HL-60 (cell line): ENCODE data around the gene KRT35.

Source experiments
- DNase-seq, 2 experiments: peaks; one replicate each; pipeline ENCODE4 v3.0.0-alpha.2; 2010 to 2020; ENCODE audit warnings: low read depth in 1 of 2, low spot score in 1 of 2
- H3K27ac ChIP-seq: fragments of 250-450 bp; sonication (Bioruptor Pico); replicated peaks from 2 replicates; pipeline ENCODE4 v1.5.1; 2020; ENCODE audit warnings: mild to moderate bottlenecking, moderate library complexity
- H3K27me3 ChIP-seq: fragments of 250-450 bp; sonication (Bioruptor Pico); 2 replicates; pipeline ENCODE4 v1.5.1; 2021; ENCODE audit warnings: mild to moderate bottlenecking, moderate library complexity; ENCODE audit not compliant: insufficient read depth, poor library complexity, severe bottlenecking
- H3K4me3 ChIP-seq: replicated peaks from 2 replicates; pipeline ENCODE4 v1.5.1; 2011; ENCODE audit warnings: mild to moderate bottlenecking, control low read depth, low read length; ENCODE audit not compliant: insufficient read depth
- CTCF ChIP-seq: IDR thresholded peaks from one replicate; pipeline ENCODE4 v1.5.1; 2011; ENCODE audit warnings: low read length, control low read depth, inconsistent platforms; ENCODE audit not compliant: insufficient read depth
- GABPA ChIP-seq: IDR thresholded peaks from 2 replicates; pipeline ENCODE4 v1.6.1; 2012; ENCODE audit warnings: low read depth
- POLR2AphosphoS5 ChIP-seq: IDR thresholded peaks from 2 replicates; pipeline ENCODE4 v1.6.1; 2012; ENCODE audit warnings: low read depth
- SPI1 ChIP-seq: IDR thresholded peaks from 2 replicates; pipeline ENCODE4 v1.6.1; 2012; ENCODE audit warnings: low read depth, mild to moderate bottlenecking, borderline replicate concordance
- TF ChIP-seq, protein P1 (sequence below): IDR thresholded peaks from 2 replicates; pipeline ENCODE4 v1.6.1; 2012; ENCODE audit warnings: low read depth; ENCODE audit not compliant: insufficient replicate concordance

The KRT35 gene

DNA sequence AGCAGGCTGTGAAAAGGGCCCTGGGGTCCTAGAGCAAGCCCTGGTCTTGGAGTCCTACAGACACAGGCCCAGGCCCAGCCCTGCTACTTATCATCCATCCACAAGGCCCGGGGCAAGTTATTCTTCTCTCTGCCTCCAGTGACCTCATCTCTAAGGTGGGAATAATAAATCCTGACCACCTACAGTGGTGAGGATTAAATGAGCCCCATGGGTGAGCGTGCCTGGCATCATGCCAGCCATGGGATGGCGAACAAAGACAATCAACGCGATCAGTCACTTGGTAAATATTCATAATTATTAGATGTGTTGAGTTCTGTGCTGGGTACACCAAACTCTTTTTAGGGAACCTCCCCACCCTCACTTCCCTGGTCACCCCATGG, 32.2 kb upstream of the KRT35 start:
- Histone ChIP-seq H3K27ac (no peak overlapping the region), H3K27me3 (no peaks in the 10 kb centered on the region), H3K4me3 (no peak overlapping the region)
- DNase-seq = no peak
- TF ChIP-seq CTCF (no peak), POLR2AphosphoS5 (no peak), SPI1 (no peak), GABPA (no peak)
- TF ChIP-seq, protein P1, sequence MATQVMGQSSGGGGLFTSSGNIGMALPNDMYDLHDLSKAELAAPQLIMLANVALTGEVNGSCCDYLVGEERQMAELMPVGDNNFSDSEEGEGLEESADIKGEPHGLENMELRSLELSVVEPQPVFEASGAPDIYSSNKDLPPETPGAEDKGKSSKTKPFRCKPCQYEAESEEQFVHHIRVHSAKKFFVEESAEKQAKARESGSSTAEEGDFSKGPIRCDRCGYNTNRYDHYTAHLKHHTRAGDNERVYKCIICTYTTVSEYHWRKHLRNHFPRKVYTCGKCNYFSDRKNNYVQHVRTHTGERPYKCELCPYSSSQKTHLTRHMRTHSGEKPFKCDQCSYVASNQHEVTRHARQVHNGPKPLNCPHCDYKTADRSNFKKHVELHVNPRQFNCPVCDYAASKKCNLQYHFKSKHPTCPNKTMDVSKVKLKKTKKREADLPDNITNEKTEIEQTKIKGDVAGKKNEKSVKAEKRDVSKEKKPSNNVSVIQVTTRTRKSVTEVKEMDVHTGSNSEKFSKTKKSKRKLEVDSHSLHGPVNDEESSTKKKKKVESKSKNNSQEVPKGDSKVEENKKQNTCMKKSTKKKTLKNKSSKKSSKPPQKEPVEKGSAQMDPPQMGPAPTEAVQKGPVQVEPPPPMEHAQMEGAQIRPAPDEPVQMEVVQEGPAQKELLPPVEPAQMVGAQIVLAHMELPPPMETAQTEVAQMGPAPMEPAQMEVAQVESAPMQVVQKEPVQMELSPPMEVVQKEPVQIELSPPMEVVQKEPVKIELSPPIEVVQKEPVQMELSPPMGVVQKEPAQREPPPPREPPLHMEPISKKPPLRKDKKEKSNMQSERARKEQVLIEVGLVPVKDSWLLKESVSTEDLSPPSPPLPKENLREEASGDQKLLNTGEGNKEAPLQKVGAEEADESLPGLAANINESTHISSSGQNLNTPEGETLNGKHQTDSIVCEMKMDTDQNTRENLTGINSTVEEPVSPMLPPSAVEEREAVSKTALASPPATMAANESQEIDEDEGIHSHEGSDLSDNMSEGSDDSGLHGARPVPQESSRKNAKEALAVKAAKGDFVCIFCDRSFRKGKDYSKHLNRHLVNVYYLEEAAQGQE = no peak

DNA sequence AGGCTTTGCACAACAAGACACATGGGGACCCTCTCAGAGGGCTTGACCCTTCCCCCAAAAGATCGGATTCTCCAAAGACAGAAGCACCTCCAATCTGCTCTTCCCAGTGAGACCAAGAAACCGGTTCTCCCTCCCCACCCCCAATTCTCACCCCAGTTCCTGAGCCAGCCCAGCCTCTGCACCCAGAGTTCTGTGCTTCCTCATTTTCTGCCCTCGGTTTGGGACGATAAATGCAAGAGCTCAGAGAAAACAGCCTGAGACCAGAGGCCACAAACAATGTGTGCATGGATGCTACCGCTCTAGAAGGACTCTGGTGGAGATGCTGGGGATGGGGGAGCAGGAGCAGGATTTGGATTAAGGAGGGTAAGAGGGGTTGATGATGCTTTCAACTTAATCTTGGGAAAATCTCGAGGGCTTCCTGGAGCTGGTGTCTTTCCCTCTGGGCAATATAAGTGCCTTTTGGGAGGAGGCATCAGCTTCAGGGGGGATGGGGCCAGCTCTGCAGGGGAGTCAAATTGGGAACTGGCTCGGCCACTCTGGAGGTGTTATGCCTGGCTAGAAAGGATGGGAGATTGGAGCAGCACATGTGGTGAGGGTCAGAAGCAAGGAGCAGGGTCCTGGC, 31.7 kb upstream of the KRT35 start:
- DNase-seq = peak in 1 of 2 experiments; percentile 21
- H3K27me3 ChIP-seq = no peaks in the 10 kb centered on the region
- no peak overlapping the region for H3K4me3 ChIP-seq
- no peak overlapping the region for H3K27ac ChIP-seq
- peak; percentile 32; the same call in 1 of the 2 replicates for TF ChIP-seq SPI1
- TF ChIP-seq, protein P1 = no peak

- H3K27ac ChIP-seq = no peak overlapping the region
- TF ChIP-seq SPI1 (no peak), POLR2AphosphoS5 (no peak), GABPA (no peak), CTCF (no peak)
- TF ChIP-seq, protein P1 = no peak
- no peak for DNase-seq
- no peak overlapping the region for H3K4me3 ChIP-seq
- no peaks in the 10 kb centered on the region for H3K27me3 ChIP-seq
These were observed 30.8 kb upstream of the KRT35 start for GRCh38 chr17:41511716-41512115.
